Stimulated activated CD4-positive, alpha-beta T cell treated with anti-CD3 and anti-CD28 coated beads, Interleukin-15, amount 100 ng/mL, for 1 hour (primary cell): ENCODE results near the gene OBSCN.

Source experiments
- DNase-seq, 2 donors: peaks; one replicate each; pipeline ENCODE4 v3.0.0-alpha.2; 2020; ENCODE audit warnings: low read depth in 1 of 2, low spot score in 1 of 2

The OBSCN gene

GRCh38 chr1:228394571-228395394 is 186.9 kb downstream of the OBSCN start:
- no peak for DNase-seq

- DNase-seq: no peak
These were observed 189.2 kb downstream of the OBSCN start for GRCh38 chr1:228396770-228397662.

- no peak for DNase-seq
These were observed 190.1 kb downstream of the OBSCN start for GRCh38 chr1:228397966-228398365.

- no peak for DNase-seq
These were observed 191.1 kb downstream of the OBSCN start for GRCh38 chr1:228398741-228399461.

- no peak for DNase-seq
These were observed 191.8 kb downstream of the OBSCN start for GRCh38 chr1:228399531-228400236.

GRCh38 chr1:228400237-228400651 is 192.4 kb downstream of the OBSCN start:
- no peak for DNase-seq

- DNase-seq: no peak
These were observed 193.0 kb downstream of the OBSCN start for GRCh38 chr1:228400692-228401454.

- no peak for DNase-seq
These were observed 194.2 kb downstream of the OBSCN start for GRCh38 chr1:228401782-228402640.

GRCh38 chr1:228402641-228403025 is 194.8 kb downstream of the OBSCN start:
- no peak for DNase-seq

- DNase-seq: no peak
These were observed 195.4 kb downstream of the OBSCN start for GRCh38 chr1:228403231-228403631.

GRCh38 chr1:228404107-228404720 is 196.4 kb downstream of the OBSCN start:
- no peak for DNase-seq

GRCh38 chr1:228405200-228405978 is 197.5 kb downstream of the OBSCN start:
- DNase-seq: no peak

- no peak for DNase-seq
These were observed 198.1 kb downstream of the OBSCN start for GRCh38 chr1:228405979-228406228.

GRCh38 chr1:228407106-228408040 is 199.5 kb downstream of the OBSCN start:
- no peak for DNase-seq

GRCh38 chr1:228408041-228408868 is 200.4 kb downstream of the OBSCN start:
- no peak for DNase-seq
